OCI-LY1 (cell line): ENCODE data around the gene KAT8.
"Not testable (repeated sequence)": the region's sequence is repeated elsewhere in the genome, so short reads cannot be mapped to it uniquely, and the experiment has no call there.

Experiments
- H2AFZ ChIP-seq: fragments of 200-600 bp; sonication (generic), shearing (Covaris generic); 2 replicates; pipeline ENCODE4 v1.6.0; 2014; ENCODE audit warnings: antibody characterized with exemption, mild to moderate bottlenecking, low read length
- H3F3A ChIP-seq: fragments of 200-600 bp; sonication (generic), shearing (Covaris generic); 2 replicates; pipeline ENCODE4 v1.6.0; 2014; ENCODE audit warnings: mild to moderate bottlenecking, antibody characterized with exemption, low read length, moderate library complexity; ENCODE audit not compliant: insufficient read depth
- H3K27ac ChIP-seq: fragments of 200-600 bp; sonication (generic); 2 replicates; pipeline ENCODE4 v1.5.1; 2014; ENCODE audit warnings: low read length, mixed run types, mild to moderate bottlenecking, low read depth; ENCODE audit not compliant: poor library complexity, severe bottlenecking
- H3K27me3 ChIP-seq: fragments of 200-600 bp; sonication (generic); 2 replicates; pipeline ENCODE4 v1.6.0; 2014; ENCODE audit warnings: antibody characterized with exemption, mild to moderate bottlenecking, low read length, moderate library complexity; ENCODE audit not compliant: insufficient read depth
- H3K36me3 ChIP-seq: fragments of 200-600 bp; sonication (generic); 2 replicates; pipeline ENCODE4 v1.6.1; 2014; ENCODE audit warnings: mild to moderate bottlenecking, antibody characterized with exemption, low read length, moderate library complexity, mixed read lengths; ENCODE audit not compliant: insufficient read depth
- H3K4me1 ChIP-seq: fragments of 200-600 bp; sonication (generic); 2 replicates; pipeline ENCODE4 v1.5.1; 2014; ENCODE audit warnings: mild to moderate bottlenecking, low read length, moderate library complexity; ENCODE audit not compliant: insufficient read depth, severe bottlenecking
- H3K4me2 ChIP-seq: fragments of 200-600 bp; sonication (generic), shearing (Covaris generic); 2 replicates; pipeline ENCODE4 v1.6.1; 2014; ENCODE audit warnings: low read length
- H3K4me3 ChIP-seq: fragments of 200-600 bp; sonication (generic); 2 replicates; pipeline ENCODE4 v1.5.1; 2014; ENCODE audit warnings: low read length, low read depth, mild to moderate bottlenecking, mixed read lengths; ENCODE audit not compliant: poor library complexity, severe bottlenecking
- H3K79me2 ChIP-seq: fragments of 200-600 bp; shearing (Covaris generic); 2 replicates; pipeline ENCODE4 v1.6.1; 2016; ENCODE audit warnings: mixed run types, low read length, mixed read lengths; ENCODE audit not compliant: insufficient read depth
- H3K9ac ChIP-seq: fragments of 200-600 bp; sonication (generic), shearing (Covaris generic); 2 replicates; pipeline ENCODE4 v1.6.1; 2014; ENCODE audit warnings: mild to moderate bottlenecking, low read length, mixed read lengths
- H3K9me2 ChIP-seq: fragments of 200-600 bp; sonication (generic), shearing (Covaris generic); 2 replicates; pipeline ENCODE4 v1.6.1; 2014; ENCODE audit warnings: low read depth, mild to moderate bottlenecking, low read length, mixed read lengths
- H3K9me3 ChIP-seq: fragments of 200-600 bp; shearing (Covaris generic); 2 replicates; pipeline ENCODE4 v1.6.1; 2014; ENCODE audit warnings: low read length, mixed read lengths
- H4K20me1 ChIP-seq: fragments of 200-600 bp; sonication (generic), shearing (Covaris generic); 2 replicates; pipeline ENCODE4 v1.6.0; 2016; ENCODE audit warnings: mild to moderate bottlenecking, low read length; ENCODE audit not compliant: insufficient read depth
- EZH2 ChIP-seq: fragments of 200-600 bp; sonication (generic), shearing (Covaris generic); IDR thresholded peaks from 2 replicates; pipeline ENCODE4 v1.8.0; 2017; ENCODE audit warnings: borderline replicate concordance, mixed run types, mild to moderate bottlenecking, antibody characterized with exemption, low read length, moderate library complexity, mixed read lengths
- TF ChIP-seq, protein P1 (sequence below): fragments of 200-600 bp; sonication (generic), shearing (Covaris generic); IDR thresholded peaks from 2 replicates; pipeline ENCODE4 v1.5.1; 2017; ENCODE audit warnings: mild to moderate bottlenecking, antibody characterized with exemption, low read length, moderate library complexity, mixed read lengths

KAT8 gene

DNA sequence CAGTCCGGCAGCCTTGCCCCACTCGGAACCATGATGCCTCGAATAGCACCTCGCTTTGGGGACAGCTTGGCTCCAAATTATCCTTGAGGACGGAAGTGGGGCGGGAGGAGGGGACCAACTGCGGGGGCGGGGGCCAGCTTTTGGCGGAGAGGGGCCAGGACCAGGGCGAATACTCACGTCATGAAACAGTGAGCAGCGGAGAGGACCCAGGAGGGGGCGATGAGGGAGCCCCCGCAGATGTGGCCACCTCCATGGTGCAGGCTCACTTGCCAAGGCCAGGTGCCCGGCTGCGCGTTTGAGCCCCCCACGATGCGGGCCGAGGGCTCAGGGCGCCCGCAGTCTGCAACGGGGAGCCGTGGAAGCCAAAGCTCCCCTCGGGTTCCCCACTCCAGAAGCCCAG is 31.4 kb downstream of the KAT8 start:
- no peak overlapping the region for H3K27ac ChIP-seq
- H3K4me3 ChIP-seq, result no peak overlapping the region
- no peaks in the 10 kb centered on the region for H3K4me1 ChIP-seq
- H3F3A ChIP-seq, result no peaks in the 10 kb centered on the region
- H3K9me2 ChIP-seq, result no peaks in the 10 kb centered on the region
- no peaks in the 10 kb centered on the region for H3K79me2 ChIP-seq
- H3K9me3 ChIP-seq, result no peaks in the 10 kb centered on the region
- H4K20me1 ChIP-seq, result no peaks in the 10 kb centered on the region
- no peak overlapping the region for H3K9ac ChIP-seq
- no peak overlapping the region for H2AFZ ChIP-seq
- TF ChIP-seq EZH2, result no peak
- TF ChIP-seq, protein P1, sequence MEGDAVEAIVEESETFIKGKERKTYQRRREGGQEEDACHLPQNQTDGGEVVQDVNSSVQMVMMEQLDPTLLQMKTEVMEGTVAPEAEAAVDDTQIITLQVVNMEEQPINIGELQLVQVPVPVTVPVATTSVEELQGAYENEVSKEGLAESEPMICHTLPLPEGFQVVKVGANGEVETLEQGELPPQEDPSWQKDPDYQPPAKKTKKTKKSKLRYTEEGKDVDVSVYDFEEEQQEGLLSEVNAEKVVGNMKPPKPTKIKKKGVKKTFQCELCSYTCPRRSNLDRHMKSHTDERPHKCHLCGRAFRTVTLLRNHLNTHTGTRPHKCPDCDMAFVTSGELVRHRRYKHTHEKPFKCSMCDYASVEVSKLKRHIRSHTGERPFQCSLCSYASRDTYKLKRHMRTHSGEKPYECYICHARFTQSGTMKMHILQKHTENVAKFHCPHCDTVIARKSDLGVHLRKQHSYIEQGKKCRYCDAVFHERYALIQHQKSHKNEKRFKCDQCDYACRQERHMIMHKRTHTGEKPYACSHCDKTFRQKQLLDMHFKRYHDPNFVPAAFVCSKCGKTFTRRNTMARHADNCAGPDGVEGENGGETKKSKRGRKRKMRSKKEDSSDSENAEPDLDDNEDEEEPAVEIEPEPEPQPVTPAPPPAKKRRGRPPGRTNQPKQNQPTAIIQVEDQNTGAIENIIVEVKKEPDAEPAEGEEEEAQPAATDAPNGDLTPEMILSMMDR, result no peak
- H3K36me3 ChIP-seq, result no peaks in the 10 kb centered on the region
- no peak overlapping the region for H3K4me2 ChIP-seq
- peaks cover 6% of the 10 kb centered on the region; the same call in 1 of the 2 replicates for H3K27me3 ChIP-seq

GRCh38 chr16:31149332-31149731 is 31.9 kb downstream of the KAT8 start:
- Histone ChIP-seq H3K27ac (no peak overlapping the region), H3F3A (no peaks in the 10 kb centered on the region)

GRCh38 chr16:31149894-31150890 is 32.7 kb downstream of the KAT8 start, which contains the start of gene PRSS36:
TSS of gene PRSS36 (minus strand) at chr16:31150066. CDS start at chr16:31150035, 31 bp downstream.
- TF ChIP-seq, protein P1, result no peak
- TF ChIP-seq EZH2, result no peak
- Histone ChIP-seq H3K79me2 (no peaks in the 10 kb centered on the region), H3K27me3 (peaks cover 6% of the 10 kb centered on the region; the same call in 1 of the 2 replicates), H3K36me3 (no peaks in the 10 kb centered on the region), H3K4me1 (no peaks in the 10 kb centered on the region), H2AFZ (no peak within 1 kb of the TSS), H3F3A (no peaks in the 10 kb centered on the region), H3K4me2 (no peak within 1 kb of the TSS), H3K9me3 (no peaks in the 10 kb centered on the region), H3K4me3 (no peak within 1 kb of the TSS), H4K20me1 (no peaks in the 10 kb centered on the region), H3K9me2 (no peaks in the 10 kb centered on the region), H3K27ac (no peak within 1 kb of the TSS), H3K9ac (no peak within 1 kb of the TSS)

More at GRCh38 chr16:31149332-31149731, 31.9 kb downstream of the KAT8 start:
- H3K9me2 ChIP-seq, result no peaks in the 10 kb centered on the region
- no peaks in the 10 kb centered on the region for H3K36me3 ChIP-seq
- no peak overlapping the region for H3K9ac ChIP-seq
- no peaks in the 10 kb centered on the region for H4K20me1 ChIP-seq
- no peaks in the 10 kb centered on the region for H3K4me1 ChIP-seq
- TF ChIP-seq, protein P1, result no peak
- TF ChIP-seq EZH2, result no peak
- H3K79me2 ChIP-seq, result no peaks in the 10 kb centered on the region
- H3K27me3 ChIP-seq, result peaks cover 6% of the 10 kb centered on the region; the same call in 1 of the 2 replicates
- H3K9me3 ChIP-seq, result no peaks in the 10 kb centered on the region
- no peak overlapping the region for H3K4me3 ChIP-seq
- no peak overlapping the region for H2AFZ ChIP-seq
- no peak overlapping the region for H3K4me2 ChIP-seq

GRCh38 chr16:31150976-31151375 is 33.5 kb downstream of the KAT8 start:
- H3F3A ChIP-seq, H3K27ac ChIP-seq, H3K27me3 ChIP-seq, H3K9ac ChIP-seq, H3K36me3 ChIP-seq, H2AFZ ChIP-seq, H3K4me3 ChIP-seq, H3K9me2 ChIP-seq, H3K4me2 ChIP-seq, H4K20me1 ChIP-seq, H3K4me1 ChIP-seq, H3K79me2 ChIP-seq, H3K9me3 ChIP-seq: not testable (repeated sequence)
